ENCODE data around the gene RASA1. TPM values are rescaled to one million over a fixed set of nuclear protein-coding genes. Genes with fewer than 3 reads are reported as not detected.

The RASA1 gene
- total RNA-seq, 1 experiment from 2014 or later = 43.0 TPM

- no peak for DNase-seq (ENCODE audit: low read depth)
These were observed 135.7 kb downstream of the RASA1 start for GRCh38 chr5:87403409-87403808.

GRCh38 chr5:87403899-87404298 lies 136.2 kb downstream of the RASA1 start:
- no peak for DNase-seq (ENCODE audit: low read depth)

GRCh38 chr5:87404359-87404758 lies 136.7 kb downstream of the RASA1 start:
- DNase-seq (ENCODE audit: low read depth) = no peak

- no peak for DNase-seq (ENCODE audit: low read depth)
These were observed 137.9 kb downstream of the RASA1 start for GRCh38 chr5:87405472-87406155.

GRCh38 chr5:87408204-87408603 lies 140.5 kb downstream of the RASA1 start:
- DNase-seq (ENCODE audit: low read depth) = no peak

- no peak for DNase-seq (ENCODE audit: low read depth)
These were observed 143.2 kb downstream of the RASA1 start for GRCh38 chr5:87410931-87411330.

- no peak for DNase-seq (ENCODE audit: low read depth)
These were observed 143.9 kb downstream of the RASA1 start for GRCh38 chr5:87411586-87411972.

- DNase-seq (ENCODE audit: low read depth) = peak; percentile 41
These were observed 144.4 kb downstream of the RASA1 start for GRCh38 chr5:87411973-87412629.

GRCh38 chr5:87412630-87413342 lies 145.1 kb downstream of the RASA1 start, which contains the start of gene CCNH:
CCNH (minus strand) TSS chr5:87412930; CDS start chr5:87412794, 136 bp downstream.
- peak; percentile 99 for DNase-seq (ENCODE audit: low read depth)

GRCh38 chr5:87413343-87413645 lies 145.6 kb downstream of the RASA1 start:
- DNase-seq (ENCODE audit: low read depth) = peak; percentile 12

- DNase-seq (ENCODE audit: low read depth) = no peak
These were observed 150.8 kb downstream of the RASA1 start for GRCh38 chr5:87418506-87418905.

GRCh38 chr5:87421307-87421706 lies 153.6 kb downstream of the RASA1 start:
- no peak for DNase-seq (ENCODE audit: low read depth)

GRCh38 chr5:87423755-87424154 lies 156.1 kb downstream of the RASA1 start:
- no peak for DNase-seq (ENCODE audit: low read depth)

GRCh38 chr5:87430863-87431457 lies 163.3 kb downstream of the RASA1 start:
- no peak for DNase-seq (ENCODE audit: low read depth)

- no peak for DNase-seq (ENCODE audit: low read depth)
These were observed 164.8 kb downstream of the RASA1 start for GRCh38 chr5:87432460-87432859.

GRCh38 chr5:87433945-87434344 lies 166.3 kb downstream of the RASA1 start:
- DNase-seq (ENCODE audit: low read depth) = no peak

GRCh38 chr5:87434461-87434860 lies 166.8 kb downstream of the RASA1 start:
- no peak for DNase-seq (ENCODE audit: low read depth)

GRCh38 chr5:87435144-87435694 lies 167.5 kb downstream of the RASA1 start:
- no peak for DNase-seq (ENCODE audit: low read depth)

- DNase-seq (ENCODE audit: low read depth) = no peak
These were observed 170.0 kb downstream of the RASA1 start for GRCh38 chr5:87437724-87438123.

- no peak for DNase-seq (ENCODE audit: low read depth)
These were observed 170.5 kb downstream of the RASA1 start for GRCh38 chr5:87438231-87438630.
